Measurements from ENCODE around the gene FGF12.
"Not testable (repeated sequence)": the region's sequence is repeated elsewhere in the genome, so short reads cannot be mapped to it uniquely, and the experiment has no call there.

FGF12 gene

GRCh38 chr3:192727032-192727847 lies at the start of gene FGF12:
Gene FGF12 (minus strand): TSS chr3:192727541.
- H3K4me3 ChIP-seq (ENCODE audit: low read length) = no peak within 1 kb of the TSS
- peak; percentile 6 for DNase-seq (ENCODE audit: low read depth)

DNA sequence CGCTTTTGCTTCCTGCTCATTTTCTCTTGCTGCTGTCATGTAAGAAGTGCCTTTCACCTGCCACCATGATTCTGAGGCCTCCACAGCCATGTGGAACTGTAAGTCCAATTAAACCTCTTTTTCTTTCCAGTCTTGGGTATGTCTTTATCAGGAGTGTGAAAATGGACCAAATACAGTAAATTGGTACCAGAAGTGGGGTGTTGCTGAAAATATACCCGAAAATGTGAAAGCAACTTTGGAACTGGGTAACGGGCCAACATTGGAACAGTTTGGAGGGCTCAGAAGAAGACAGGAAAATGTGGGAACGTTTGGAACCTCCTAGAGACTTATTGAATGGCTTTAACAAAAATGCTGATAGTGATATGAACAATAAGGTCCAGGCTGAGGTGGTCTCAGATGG lies 47.0 kb upstream of the FGF12 start:
- H3K4me3 ChIP-seq (ENCODE audit: low read length); DNase-seq (ENCODE audit: low read depth): not testable (repeated sequence)

More at GRCh38 chr3:192727032-192727847, at the start of gene FGF12:
- no peak for TF ChIP-seq CTCF (conservative IDR thresholded peaks at IDR 0.05; ENCODE audit: low read length)

DNA sequence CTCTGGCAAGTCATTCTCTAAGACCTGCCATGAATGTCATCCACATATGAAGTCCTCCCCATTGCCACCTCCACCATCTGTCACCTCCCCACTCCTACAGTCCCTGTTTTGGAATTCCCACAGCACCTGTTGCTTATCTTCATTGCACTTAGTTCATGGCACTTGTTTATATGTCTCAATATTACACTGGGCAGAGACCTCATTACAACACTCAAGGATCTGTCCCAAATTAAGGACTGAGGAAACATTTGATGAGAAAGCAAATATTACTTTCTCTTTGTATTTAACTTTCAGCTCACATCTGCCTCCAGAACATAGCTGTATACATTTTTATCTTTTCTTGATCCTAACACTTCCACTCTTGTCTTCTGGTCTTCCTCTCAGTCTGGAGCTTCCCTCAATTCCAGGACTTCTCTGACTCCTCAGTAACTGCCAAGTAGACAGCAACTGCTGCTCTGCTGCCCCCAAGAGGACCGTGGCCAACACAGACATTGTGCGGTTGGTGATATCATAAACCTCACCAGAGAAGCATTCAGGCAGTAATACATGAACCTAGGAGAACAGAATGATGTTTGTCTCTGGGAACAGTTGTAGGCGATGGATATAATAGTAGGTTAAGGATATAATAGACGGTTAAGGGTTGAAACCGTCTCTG lies 45.0 kb upstream of the FGF12 start:
- H3K4me3 ChIP-seq (ENCODE audit: low read length) = no peak overlapping the region
- peak; percentile 42 for TF ChIP-seq CTCF (conservative IDR thresholded peaks at IDR 0.05; ENCODE audit: low read length)
- DNase-seq (ENCODE audit: low read depth) = peak; percentile 29

DNA sequence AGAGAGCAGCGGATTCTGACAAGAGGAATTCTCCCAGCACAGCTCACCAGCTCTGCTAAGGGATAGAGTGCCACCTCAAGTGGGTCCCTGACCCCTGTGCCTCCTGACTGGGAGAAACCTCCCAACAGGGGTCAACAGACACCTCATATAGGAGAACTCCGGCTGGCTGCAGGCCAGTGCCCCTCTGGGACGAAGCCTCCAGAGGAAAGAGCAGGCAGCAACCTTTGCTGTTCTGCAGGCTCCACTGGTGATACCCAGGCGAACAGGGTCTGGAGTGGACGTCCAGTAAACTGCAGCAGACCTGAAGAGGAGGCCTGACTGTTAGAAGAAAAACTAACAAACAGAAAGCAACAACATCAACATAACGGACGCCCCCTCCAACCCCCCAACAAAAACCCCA lies 31.3 kb upstream of the FGF12 start:
- no peak for DNase-seq (ENCODE audit: low read depth)
- no peak for TF ChIP-seq CTCF (conservative IDR thresholded peaks at IDR 0.05; ENCODE audit: low read length)

DNA sequence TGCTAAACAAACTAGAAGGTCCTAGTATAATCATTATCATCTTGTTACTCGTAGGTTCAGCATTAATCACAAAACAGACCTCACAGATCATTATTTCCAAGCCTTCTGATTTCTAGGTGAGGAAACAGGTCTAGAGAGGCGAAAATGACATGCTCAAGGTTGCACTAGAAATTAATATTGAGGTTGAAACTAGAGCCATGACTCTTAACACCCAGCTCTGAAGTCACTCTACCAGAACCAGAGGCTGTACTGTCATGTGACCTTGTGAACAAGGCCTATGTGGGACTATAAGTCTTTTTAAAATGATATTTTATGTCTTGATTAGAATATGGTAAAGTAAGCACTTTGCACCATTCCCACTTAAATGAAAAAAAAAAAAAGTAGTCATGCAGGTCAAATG lies 23.8 kb upstream of the FGF12 start:
- DNase-seq (ENCODE audit: low read depth) = no peak
- no peak overlapping the region for H3K4me3 ChIP-seq (ENCODE audit: low read length)
- TF ChIP-seq CTCF (conservative IDR thresholded peaks at IDR 0.05; ENCODE audit: low read length) = no peak

More for the DNA sequence above, 31.3 kb upstream of the FGF12 start:
- H3K4me3 ChIP-seq (ENCODE audit: low read length) = no peak overlapping the region

GRCh38 chr3:192750201-192750600 lies 22.9 kb upstream of the FGF12 start:
- TF ChIP-seq CTCF (conservative IDR thresholded peaks at IDR 0.05; ENCODE audit: low read length) = no peak
- DNase-seq (ENCODE audit: low read depth) = no peak
- H3K4me3 ChIP-seq (ENCODE audit: low read length) = no peak overlapping the region

- DNase-seq (ENCODE audit: low read depth) = no peak
- no peak overlapping the region for H3K4me3 ChIP-seq (ENCODE audit: low read length)
- no peak for TF ChIP-seq CTCF (conservative IDR thresholded peaks at IDR 0.05; ENCODE audit: low read length)
Observed at GRCh38 chr3:192747746-192748145, 20.4 kb upstream of the FGF12 start.
